GM21576 (cell line): ENCODE results near the gene CES4A.
A peak's percentile ranks its signal among the peaks of the same experiment; 100 is the strongest.
"Not testable (repeated sequence)": the region's sequence is repeated elsewhere in the genome, so short reads cannot be mapped to it uniquely, and the experiment has no call there.

Experiments used
- ATAC-seq: cut with Tn5 transposase; IDR thresholded peaks from one replicate; pipeline ENCODE4 v1.9.1; 2021; ENCODE audit warnings: mild to moderate bottlenecking, moderate library complexity; ENCODE audit not compliant: unreplicated experiment

CES4A gene

GRCh38 chr16:66955363-66956153, 32.8 kb upstream of the CES4A start:
- not testable (repeated sequence) for ATAC-seq

GRCh38 chr16:66956154-66956457, 32.3 kb upstream of the CES4A start:
- ATAC-seq, result not testable (repeated sequence)

GRCh38 chr16:66958857-66959703, 29.3 kb upstream of the CES4A start:
- no peak for ATAC-seq

DNA sequence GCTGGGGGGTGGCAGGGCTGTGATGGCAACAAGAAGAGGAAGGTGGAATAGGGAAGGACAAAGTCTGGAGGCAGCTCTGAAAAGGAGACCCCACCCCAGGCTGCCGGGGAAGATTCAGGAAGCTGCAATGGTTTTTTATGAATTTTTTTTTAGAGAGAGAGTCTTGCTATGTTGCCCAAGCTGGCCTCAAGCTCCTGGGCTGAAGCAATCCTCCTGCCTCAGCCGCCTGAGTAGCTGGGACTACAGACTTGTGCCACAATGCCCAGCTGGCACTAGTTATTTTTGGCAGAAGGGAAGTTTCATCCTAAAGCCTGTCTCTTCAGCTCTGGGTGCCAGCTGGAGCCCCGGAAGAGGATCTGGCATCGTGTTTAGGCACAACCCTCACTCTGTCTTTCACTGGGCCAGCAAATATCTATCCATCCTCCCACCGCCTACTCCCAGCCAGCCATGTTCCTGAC, 28.7 kb upstream of the CES4A start:
- no peak for ATAC-seq

GRCh38 chr16:66960270-66960669, 28.1 kb upstream of the CES4A start:
- no peak for ATAC-seq

DNA sequence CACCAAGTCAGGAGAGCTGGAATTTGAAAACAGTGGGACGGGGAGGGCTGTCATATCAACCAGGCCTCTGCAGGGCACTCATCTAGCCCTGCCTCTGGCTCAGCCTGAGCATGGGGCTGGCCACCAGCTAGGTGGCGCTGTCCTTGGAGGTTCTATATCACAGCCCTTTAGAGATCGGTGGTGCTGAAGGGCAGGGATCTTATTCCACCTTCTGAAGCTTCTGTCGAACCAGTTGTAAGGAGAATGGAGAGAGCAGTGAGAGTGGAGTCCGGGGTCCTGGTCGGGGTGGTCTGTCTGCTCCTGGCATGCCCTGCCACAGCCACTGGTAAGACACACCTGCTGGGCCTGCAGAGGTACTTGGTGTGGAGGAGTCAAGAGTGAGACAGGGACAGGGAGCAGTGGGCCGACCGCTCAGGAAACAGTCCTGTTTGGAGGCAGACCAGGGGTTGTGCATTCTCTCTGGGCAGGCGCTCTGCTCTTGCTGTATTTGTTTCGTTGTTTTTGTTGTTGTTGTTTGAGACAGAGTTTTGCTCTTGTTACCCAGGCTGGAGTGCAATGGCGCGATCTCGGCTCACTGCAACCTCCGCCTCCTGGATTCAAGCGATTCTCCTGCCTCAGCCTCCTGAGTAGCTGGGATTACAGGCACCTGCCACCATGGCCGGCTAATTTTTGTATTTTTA, 27.2 kb upstream of the CES4A start, which contains the start of gene CES3:
Gene CES3, plus strand, starts transcription at position 202 of the 680 bp plus-strand sequence. Its CDS starts 42 bp downstream, at position 244.
- peak; percentile 69 for ATAC-seq

DNA sequence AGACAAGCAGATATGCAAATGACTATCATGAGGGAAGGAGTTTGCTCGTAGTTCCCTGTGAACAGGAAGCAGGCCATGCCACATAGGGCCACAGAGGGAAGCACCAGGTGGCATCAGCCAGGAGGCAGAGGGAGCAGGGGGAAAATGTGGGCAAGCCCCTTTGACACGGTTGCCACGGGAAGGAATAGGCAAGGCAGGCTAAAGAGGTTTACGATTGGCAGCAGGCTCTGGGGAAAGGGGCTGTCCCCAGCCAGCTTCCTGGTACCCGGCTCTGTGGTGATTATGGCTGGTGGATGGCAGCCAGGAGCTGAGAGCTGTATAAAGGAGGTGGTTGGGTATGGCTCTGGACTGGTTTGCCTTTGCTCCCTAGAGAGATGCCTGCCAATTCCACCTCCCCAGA, 26.5 kb upstream of the CES4A start:
- ATAC-seq, result no peak

- no peak for ATAC-seq
Measured at GRCh38 chr16:66964049-66964448, 24.3 kb upstream of the CES4A start.

DNA sequence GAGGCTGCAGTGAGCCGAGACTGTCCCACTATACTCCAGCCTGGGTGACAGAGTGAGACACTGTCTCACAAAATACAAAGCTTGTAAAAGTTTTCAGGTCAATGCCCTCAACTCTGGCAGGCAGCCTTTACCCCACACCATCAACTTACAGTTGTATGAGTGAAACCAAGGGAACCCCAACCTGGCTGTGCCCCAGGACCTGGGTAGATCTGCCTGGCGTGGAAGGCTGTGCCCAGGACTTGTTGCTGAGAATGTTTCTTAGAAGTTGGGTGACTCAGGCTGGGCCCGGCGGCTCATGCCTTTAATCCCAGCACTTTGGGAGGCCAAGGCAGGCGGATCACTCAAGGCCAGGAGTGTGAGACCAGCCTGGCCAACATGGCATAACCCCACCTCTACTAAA, 19.5 kb upstream of the CES4A start:
- no peak for ATAC-seq

GRCh38 chr16:66970775-66971720, 17.3 kb upstream of the CES4A start:
- no peak for ATAC-seq

- no peak for ATAC-seq
Measured at GRCh38 chr16:66972983-66973382, 15.4 kb upstream of the CES4A start.

GRCh38 chr16:66973716-66974115, 14.7 kb upstream of the CES4A start:
- ATAC-seq, result no peak

DNA sequence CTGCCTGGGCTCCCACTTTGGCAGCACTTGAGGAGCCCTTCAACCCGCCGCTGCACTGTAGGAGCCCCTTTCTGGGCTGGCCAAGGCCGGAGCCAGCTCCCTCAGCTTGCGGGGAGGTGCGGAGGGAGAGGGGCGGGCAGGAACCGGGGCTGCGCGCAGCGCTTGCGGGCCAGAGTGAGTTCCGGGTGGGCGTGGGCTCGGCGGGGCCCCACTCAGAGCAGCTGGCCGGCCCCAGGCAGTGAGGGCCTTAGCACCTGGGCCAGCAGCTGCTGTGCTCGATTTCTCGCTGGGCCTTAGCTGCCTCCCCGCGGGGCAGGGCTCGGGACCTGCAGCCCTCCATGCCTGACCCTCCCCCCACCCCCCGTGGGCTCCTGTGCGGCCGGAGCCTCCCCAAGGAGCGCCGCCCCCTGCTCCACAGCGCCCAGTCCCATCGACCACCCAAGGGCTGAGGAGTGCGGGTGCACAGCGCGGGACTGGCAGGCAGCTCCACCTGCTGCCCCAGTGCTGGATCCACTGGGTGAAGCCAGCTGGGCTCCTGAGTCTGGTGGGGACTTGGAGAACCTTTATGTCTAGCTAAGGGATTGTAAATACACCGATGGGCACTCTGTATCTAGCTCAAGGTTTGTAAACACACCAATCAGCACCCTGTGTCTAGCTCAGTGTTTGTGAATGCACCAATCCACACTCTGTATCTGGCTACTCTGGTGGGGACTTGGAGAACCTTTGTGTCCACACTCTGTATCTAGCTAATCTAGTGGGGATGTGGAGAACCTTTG, 14.0 kb upstream of the CES4A start:
- ATAC-seq, result not testable (repeated sequence)

- ATAC-seq, result not testable (repeated sequence)
Measured at GRCh38 chr16:66974932-66975246, 13.5 kb upstream of the CES4A start.

DNA sequence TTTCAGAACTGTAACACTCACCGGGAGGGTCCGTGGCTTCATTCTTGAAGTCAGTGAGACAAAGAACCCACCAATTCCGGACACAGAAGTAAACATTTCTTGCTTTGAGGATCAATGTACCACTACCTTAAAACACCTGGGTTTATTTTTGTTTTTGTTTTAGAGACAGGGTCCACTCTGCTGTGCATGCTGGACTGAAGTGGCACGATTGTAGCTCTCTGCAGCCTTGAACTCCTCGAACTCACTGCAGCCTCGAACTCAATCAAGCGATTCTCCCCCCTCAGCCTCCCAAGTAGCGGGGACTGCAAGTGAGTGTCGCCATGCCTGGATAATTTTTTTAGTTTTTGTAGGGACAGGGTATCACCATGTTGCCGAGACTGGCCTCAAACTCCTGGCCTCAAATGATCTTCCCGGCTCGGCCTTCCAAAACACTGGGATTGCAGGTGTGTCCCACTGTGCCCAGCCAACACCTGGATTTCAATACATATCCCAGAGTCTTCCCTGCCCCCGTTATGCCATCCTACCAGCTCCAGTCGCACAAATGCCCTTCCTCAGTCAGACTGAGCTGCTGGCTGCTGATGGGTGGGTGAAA, 13.0 kb upstream of the CES4A start:
- no peak for ATAC-seq

- ATAC-seq, result no peak
Measured at GRCh38 chr16:66976746-66977145, 11.6 kb upstream of the CES4A start.

GRCh38 chr16:66977341-66978113, 10.9 kb upstream of the CES4A start:
- peak; percentile 66 for ATAC-seq

GRCh38 chr16:66979011-66979717, 9.2 kb upstream of the CES4A start:
- no peak for ATAC-seq
